ENCODE data around the gene CRYL1. TPM values are rescaled to one million over a fixed set of nuclear protein-coding genes. Genes with fewer than 3 reads are reported as not detected.
A peak's percentile ranks its signal among the peaks of the same experiment; 100 is the strongest.

CRYL1 gene
- total RNA-seq, 1 experiment from 2014 or later: 2.9 TPM

DNA sequence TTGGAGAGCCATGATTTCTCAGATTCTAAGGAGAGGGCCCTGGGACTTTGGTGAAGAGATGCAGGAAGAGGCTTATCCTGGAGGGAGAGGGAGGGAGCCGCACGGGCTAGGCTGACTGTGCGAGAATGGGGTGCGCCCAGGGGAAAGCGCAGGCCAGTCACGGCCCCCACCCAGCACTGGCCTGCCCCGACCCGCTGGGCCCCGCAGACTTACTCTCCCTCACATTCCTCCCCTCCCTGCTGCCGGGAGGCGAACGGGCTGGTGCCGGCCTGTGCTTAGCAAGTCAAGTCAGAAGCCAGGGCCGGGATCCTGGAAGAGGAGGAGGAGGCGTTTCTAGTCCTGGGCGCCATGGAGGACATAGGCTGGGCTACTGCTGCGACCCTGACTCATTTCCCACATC lies 120.0 kb downstream of the CRYL1 start:
- peaks cover 19% of the 10 kb centered on the region for H3K4me1 Mint-ChIP-seq
- H3K36me3 Mint-ChIP-seq: no peaks in the 10 kb centered on the region
- ATAC-seq (peak; percentile 96), DNase-seq (ENCODE audit: low spot score) (peak; percentile 74)
- ChIA-PET CTCF (no interaction called here), POLR2A (interaction anchor here (0.6 kb wide), 1 partner anchor 9 kb away, joined by 3 read pairs; no protein-coding TSS in a partner anchor)
- H3K9me3 Mint-ChIP-seq: no peaks in the 10 kb centered on the region
- TF ChIP-seq EMX1 (CRISPR knock-in tag; IDR thresholded peaks at IDR 0.05) (no peak), TEAD4 (CRISPR knock-in tag; IDR thresholded peaks at IDR 0.05) (0 out of 2 replicates have a peak, but pooled peaks have one; percentile 9), SMAD4 (CRISPR knock-in tag; IDR thresholded peaks at IDR 0.05) (no peak)
- TF ChIP-seq, protein P1, sequence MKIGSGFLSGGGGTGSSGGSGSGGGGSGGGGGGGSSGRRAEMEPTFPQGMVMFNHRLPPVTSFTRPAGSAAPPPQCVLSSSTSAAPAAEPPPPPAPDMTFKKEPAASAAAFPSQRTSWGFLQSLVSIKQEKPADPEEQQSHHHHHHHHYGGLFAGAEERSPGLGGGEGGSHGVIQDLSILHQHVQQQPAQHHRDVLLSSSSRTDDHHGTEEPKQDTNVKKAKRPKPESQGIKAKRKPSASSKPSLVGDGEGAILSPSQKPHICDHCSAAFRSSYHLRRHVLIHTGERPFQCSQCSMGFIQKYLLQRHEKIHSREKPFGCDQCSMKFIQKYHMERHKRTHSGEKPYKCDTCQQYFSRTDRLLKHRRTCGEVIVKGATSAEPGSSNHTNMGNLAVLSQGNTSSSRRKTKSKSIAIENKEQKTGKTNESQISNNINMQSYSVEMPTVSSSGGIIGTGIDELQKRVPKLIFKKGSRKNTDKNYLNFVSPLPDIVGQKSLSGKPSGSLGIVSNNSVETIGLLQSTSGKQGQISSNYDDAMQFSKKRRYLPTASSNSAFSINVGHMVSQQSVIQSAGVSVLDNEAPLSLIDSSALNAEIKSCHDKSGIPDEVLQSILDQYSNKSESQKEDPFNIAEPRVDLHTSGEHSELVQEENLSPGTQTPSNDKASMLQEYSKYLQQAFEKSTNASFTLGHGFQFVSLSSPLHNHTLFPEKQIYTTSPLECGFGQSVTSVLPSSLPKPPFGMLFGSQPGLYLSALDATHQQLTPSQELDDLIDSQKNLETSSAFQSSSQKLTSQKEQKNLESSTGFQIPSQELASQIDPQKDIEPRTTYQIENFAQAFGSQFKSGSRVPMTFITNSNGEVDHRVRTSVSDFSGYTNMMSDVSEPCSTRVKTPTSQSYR (CRISPR knock-in tag; IDR thresholded peaks at IDR 0.05): no peak
- TF ChIP-seq, protein P2, sequence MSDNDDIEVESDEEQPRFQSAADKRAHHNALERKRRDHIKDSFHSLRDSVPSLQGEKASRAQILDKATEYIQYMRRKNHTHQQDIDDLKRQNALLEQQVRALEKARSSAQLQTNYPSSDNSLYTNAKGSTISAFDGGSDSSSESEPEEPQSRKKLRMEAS (CRISPR knock-in tag; IDR thresholded peaks at IDR 0.05): 0 out of 2 replicates have a peak, but pooled peaks have one; percentile 30
- H3K4me3 Mint-ChIP-seq: peak overlapping the region; percentile 61
- no peak overlapping the region for H3K27ac Mint-ChIP-seq
- peaks cover 6% of the 10 kb centered on the region; the same call in 1 of the 2 replicates for H3K27me3 Mint-ChIP-seq (ENCODE audit: low read depth)

DNA sequence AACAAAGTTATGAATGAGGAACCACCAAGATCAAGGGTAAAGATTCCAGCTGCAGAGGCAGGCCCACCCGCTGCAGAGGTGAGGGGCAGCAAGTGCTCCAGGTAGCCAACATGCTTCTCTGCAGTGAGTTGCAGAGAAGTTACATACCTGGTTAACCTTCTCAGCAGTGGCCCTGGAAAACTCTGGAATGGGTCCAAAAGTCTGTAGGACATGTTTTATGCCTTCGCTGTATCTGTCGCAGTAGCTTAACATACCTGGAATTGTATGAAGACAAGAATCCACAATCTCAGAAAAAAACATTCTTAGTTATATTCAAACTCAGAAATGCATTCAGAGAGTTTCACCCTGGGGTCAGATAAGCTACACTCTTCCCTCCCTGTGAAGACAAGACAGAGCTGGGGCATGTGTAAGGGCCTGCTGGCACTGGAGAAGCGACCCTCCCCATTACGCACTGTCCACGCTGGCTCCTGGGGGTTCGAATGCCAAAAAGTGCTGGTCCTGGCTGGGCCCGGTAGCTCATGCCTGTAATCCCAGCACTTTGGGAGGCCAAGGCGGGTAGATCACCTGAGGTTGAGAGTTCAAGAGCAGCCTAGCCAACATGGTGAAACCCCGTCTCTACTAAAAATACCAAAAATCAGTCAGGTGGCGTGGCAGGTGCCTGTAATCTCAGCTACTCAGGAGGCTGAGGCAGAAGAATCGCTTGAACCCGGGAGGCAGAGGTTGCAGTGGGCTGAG lies 121.0 kb downstream of the CRYL1 start:
- TF ChIP-seq OVOL2 (CRISPR knock-in tag; IDR thresholded peaks at IDR 0.05; ENCODE audit: borderline replicate concordance): no peak
- TF ChIP-seq HMGA2 (CRISPR knock-in tag; IDR thresholded peaks at IDR 0.05): no peak
- TF ChIP-seq TEAD4 (CRISPR knock-in tag; IDR thresholded peaks at IDR 0.05): no peak
- no peak for TF ChIP-seq FOXJ3 (CRISPR knock-in tag; IDR thresholded peaks at IDR 0.05; ENCODE audit: borderline replicate concordance)
- Mint-ChIP-seq H3K9me3 (no peaks in the 10 kb centered on the region), H3K27ac (no peak overlapping the region), H3K27me3 (ENCODE audit: low read depth) (peaks cover 6% of the 10 kb centered on the region; the same call in 1 of the 2 replicates), H3K4me1 (peaks cover 19% of the 10 kb centered on the region), H3K4me3 (no peak overlapping the region), H3K36me3 (no peaks in the 10 kb centered on the region)
- ATAC-seq (no peak), DNase-seq (ENCODE audit: low spot score) (no peak)
- ChIA-PET POLR2A (no interaction called here), CTCF (interaction anchor here (0.6 to 1.0 kb wide), 2 partner anchors 110 to 208 kb away, joined by 3 to 8 read pairs; no protein-coding TSS in a partner anchor)

DNA sequence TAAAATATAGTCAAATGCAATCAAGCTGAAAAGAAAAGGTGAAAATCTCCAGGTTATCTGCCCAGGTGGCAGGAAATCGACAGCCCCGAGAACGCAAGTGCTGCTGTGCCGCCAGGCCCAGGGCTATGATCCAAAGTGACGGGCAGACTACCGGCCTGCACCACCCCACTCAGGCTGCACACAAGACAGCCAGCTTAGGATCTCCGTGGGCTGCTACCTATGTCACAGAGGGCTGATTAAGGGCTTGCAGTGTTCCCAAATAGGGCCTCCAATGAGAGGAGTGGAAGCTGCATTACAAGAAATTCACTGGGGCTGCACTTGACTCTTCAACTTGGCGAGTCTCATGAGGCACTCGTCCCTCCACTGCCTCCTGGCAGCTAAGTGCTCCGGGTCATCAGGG lies 121.8 kb downstream of the CRYL1 start:
- no peak for DNase-seq (ENCODE audit: low spot score)
- H3K36me3 Mint-ChIP-seq: no peaks in the 10 kb centered on the region
- ChIA-PET POLR2A (no interaction called here), CTCF (no interaction called here)
- H3K4me3 Mint-ChIP-seq: no peak overlapping the region
- H3K9me3 Mint-ChIP-seq: no peaks in the 10 kb centered on the region
- H3K27ac Mint-ChIP-seq: no peak overlapping the region
- H3K4me1 Mint-ChIP-seq: peaks cover 19% of the 10 kb centered on the region
- H3K27me3 Mint-ChIP-seq (ENCODE audit: low read depth): peaks cover 6% of the 10 kb centered on the region; the same call in 1 of the 2 replicates
- TF ChIP-seq GRHL2 (CRISPR knock-in tag; IDR thresholded peaks at IDR 0.05; ENCODE audit: insufficient replicate concordance, severe bottlenecking) (no peak), ZNF416 (CRISPR knock-in tag; IDR thresholded peaks at IDR 0.05) (no peak), SOX15 (CRISPR knock-in tag; IDR thresholded peaks at IDR 0.05) (no peak)
- TF ChIP-seq, protein P3, sequence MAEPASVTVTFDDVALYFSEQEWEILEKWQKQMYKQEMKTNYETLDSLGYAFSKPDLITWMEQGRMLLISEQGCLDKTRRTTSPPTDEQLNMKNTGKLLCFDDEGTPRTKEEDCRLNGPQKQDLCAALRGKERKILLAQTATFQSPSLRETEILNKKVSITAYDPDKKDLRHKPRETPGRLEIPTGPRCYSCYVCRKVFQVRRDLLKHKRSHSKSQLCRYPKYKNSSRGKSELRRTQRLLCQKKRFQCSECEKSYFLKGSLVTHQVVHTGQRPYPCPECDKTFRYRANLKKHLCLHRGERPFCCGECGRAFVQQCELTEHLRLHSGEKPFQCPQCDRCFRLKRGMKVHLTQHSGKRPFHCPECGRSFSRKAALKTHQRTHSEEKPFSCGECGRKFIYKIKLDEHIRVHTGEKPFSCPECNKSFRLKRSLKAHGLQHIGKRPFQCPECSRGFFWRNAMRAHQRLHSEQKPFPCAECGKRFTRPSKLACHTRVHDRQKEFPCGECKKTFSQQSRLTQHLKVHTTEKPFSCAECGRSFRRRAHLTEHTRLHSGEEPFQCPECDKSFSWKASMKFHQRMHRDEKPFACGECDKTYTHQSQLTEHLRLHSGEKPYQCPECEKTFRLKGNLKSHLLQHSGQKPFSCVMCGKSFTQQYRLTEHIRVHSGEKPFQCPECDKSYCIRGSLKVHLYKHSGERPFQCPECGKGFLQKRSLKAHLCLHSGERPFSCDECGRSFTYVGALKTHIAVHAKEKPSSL (CRISPR knock-in tag; conservative IDR thresholded peaks at IDR 0.05): no peak
- no peak for ATAC-seq

DNA sequence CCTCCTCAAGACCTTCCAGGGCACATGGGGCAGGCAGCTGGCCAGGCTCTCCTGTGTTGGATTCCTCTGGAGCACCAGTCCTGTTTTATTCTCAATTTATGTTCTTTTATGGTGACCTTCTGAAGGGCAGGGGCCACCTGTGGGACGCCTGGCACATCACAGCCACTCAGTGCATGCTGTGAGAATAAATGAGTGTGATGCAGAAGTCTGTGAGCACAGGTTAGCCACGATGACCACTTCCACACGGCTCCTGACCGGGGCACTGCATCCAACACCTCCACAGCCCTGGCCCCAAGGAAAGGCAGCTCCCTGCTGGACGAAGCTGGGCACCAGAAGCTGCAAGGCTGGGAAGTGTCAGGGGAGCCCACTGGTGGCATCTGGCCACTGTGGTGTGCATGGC lies 122.8 kb downstream of the CRYL1 start:
- no peak overlapping the region for H3K4me3 Mint-ChIP-seq
- H3K36me3 Mint-ChIP-seq: no peaks in the 10 kb centered on the region
- CTCF ChIA-PET: no interaction called here
- H3K27ac Mint-ChIP-seq: no peak overlapping the region
- peaks cover 18% of the 10 kb centered on the region for H3K4me1 Mint-ChIP-seq
- DNase-seq (ENCODE audit: low spot score) (no peak), ATAC-seq (no peak)
- no peaks in the 10 kb centered on the region for H3K9me3 Mint-ChIP-seq
- peaks cover 6% of the 10 kb centered on the region; the same call in 1 of the 2 replicates for H3K27me3 Mint-ChIP-seq (ENCODE audit: low read depth)
- POLR2A ChIA-PET: no interaction called here
- TF ChIP-seq, protein P4, sequence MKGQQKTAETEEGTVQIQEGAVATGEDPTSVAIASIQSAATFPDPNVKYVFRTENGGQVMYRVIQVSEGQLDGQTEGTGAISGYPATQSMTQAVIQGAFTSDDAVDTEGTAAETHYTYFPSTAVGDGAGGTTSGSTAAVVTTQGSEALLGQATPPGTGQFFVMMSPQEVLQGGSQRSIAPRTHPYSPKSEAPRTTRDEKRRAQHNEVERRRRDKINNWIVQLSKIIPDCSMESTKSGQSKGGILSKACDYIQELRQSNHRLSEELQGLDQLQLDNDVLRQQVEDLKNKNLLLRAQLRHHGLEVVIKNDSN (CRISPR knock-in tag; IDR thresholded peaks at IDR 0.05): no peak
- TF ChIP-seq TEAD4 (CRISPR knock-in tag; IDR thresholded peaks at IDR 0.05) (no peak), EMX1 (CRISPR knock-in tag; IDR thresholded peaks at IDR 0.05) (no peak), TEAD1 (CRISPR knock-in tag; IDR thresholded peaks at IDR 0.05) (no peak), SMAD4 (CRISPR knock-in tag; IDR thresholded peaks at IDR 0.05) (no peak), HMGA2 (CRISPR knock-in tag; IDR thresholded peaks at IDR 0.05) (no peak), ZNF232 (CRISPR knock-in tag; IDR thresholded peaks at IDR 0.05) (no peak), ZNF396 (CRISPR knock-in tag; IDR thresholded peaks at IDR 0.05; ENCODE audit: borderline replicate concordance) (no peak), NR1H2 (CRISPR knock-in tag; IDR thresholded peaks at IDR 0.05) (no peak)
- TF ChIP-seq, protein P5, sequence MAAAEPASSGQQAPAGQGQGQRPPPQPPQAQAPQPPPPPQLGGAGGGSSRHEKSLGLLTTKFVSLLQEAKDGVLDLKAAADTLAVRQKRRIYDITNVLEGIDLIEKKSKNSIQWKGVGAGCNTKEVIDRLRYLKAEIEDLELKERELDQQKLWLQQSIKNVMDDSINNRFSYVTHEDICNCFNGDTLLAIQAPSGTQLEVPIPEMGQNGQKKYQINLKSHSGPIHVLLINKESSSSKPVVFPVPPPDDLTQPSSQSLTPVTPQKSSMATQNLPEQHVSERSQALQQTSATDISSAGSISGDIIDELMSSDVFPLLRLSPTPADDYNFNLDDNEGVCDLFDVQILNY (CRISPR knock-in tag; IDR thresholded peaks at IDR 0.05): no peak
- TF ChIP-seq, protein P6, sequence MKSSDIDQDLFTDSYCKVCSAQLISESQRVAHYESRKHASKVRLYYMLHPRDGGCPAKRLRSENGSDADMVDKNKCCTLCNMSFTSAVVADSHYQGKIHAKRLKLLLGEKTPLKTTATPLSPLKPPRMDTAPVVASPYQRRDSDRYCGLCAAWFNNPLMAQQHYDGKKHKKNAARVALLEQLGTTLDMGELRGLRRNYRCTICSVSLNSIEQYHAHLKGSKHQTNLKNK (CRISPR knock-in tag; IDR thresholded peaks at IDR 0.05): no peak
- TF ChIP-seq, protein P7, sequence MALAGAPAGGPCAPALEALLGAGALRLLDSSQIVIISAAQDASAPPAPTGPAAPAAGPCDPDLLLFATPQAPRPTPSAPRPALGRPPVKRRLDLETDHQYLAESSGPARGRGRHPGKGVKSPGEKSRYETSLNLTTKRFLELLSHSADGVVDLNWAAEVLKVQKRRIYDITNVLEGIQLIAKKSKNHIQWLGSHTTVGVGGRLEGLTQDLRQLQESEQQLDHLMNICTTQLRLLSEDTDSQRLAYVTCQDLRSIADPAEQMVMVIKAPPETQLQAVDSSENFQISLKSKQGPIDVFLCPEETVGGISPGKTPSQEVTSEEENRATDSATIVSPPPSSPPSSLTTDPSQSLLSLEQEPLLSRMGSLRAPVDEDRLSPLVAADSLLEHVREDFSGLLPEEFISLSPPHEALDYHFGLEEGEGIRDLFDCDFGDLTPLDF (CRISPR knock-in tag; IDR thresholded peaks at IDR 0.05): no peak

Measured in WTC11 (cell line).